ENCODE results near the gene DMBX1.

The DMBX1 gene

DNA sequence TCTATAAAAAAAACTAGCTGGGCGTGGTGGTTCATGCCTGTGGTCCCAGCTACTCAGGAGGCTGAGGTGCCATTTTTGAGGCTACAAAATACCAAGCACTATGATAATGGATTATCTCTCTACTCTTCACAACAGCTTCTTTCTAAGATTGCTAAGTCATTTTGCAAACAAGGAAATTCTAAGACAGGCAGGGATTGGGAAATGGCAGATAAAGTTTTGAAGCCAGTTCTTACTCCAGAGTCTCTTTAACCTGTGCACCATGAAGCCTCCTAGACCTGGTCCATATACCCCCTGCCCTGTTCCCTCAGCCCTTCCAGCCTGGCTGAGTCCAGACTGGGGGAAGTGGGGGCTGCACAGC lies 39.5 kb upstream of the DMBX1 start:
- Histone ChIP-seq H4K20me1 (ENCODE audit: control insufficient read depth, insufficient read depth, low read depth, low read length) (no peaks in the 10 kb centered on the region), H3K4me1 (ENCODE audit: control insufficient read depth, low read length) (peaks cover 7% of the 10 kb centered on the region), H3F3A (ENCODE audit: control insufficient read depth, insufficient read depth) (no peaks in the 10 kb centered on the region), H3K4me2 (ENCODE audit: low read length) (no peak overlapping the region), H3K9me3 (ENCODE audit: control insufficient read depth, insufficient read depth, low read length) (no peaks in the 10 kb centered on the region), H3K79me2 (ENCODE audit: control insufficient read depth, low read length) (no peaks in the 10 kb centered on the region), H3K27me3 (ENCODE audit: control insufficient read depth, low read length) (peaks cover 44% of the 10 kb centered on the region), H3K36me3 (ENCODE audit: control insufficient read depth, low read length) (no peaks in the 10 kb centered on the region), H3K4me3 (ENCODE audit: low read length) (no peak overlapping the region), H3K27ac (ENCODE audit: low read depth, low read length) (no peak overlapping the region), H3K9me2 (replicated peaks; ENCODE audit: control insufficient read depth, low read length) (no peaks in the 10 kb centered on the region)
- TF ChIP-seq EZH2phosphoT487 (IDR thresholded peaks at IDR 0.05; ENCODE audit: borderline replicate concordance, low read length), result no peak
- TF ChIP-seq, protein P1, sequence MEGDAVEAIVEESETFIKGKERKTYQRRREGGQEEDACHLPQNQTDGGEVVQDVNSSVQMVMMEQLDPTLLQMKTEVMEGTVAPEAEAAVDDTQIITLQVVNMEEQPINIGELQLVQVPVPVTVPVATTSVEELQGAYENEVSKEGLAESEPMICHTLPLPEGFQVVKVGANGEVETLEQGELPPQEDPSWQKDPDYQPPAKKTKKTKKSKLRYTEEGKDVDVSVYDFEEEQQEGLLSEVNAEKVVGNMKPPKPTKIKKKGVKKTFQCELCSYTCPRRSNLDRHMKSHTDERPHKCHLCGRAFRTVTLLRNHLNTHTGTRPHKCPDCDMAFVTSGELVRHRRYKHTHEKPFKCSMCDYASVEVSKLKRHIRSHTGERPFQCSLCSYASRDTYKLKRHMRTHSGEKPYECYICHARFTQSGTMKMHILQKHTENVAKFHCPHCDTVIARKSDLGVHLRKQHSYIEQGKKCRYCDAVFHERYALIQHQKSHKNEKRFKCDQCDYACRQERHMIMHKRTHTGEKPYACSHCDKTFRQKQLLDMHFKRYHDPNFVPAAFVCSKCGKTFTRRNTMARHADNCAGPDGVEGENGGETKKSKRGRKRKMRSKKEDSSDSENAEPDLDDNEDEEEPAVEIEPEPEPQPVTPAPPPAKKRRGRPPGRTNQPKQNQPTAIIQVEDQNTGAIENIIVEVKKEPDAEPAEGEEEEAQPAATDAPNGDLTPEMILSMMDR (IDR thresholded peaks at IDR 0.05; ENCODE audit: low read depth, low read length, poor library complexity, severe bottlenecking), result no peak

DNA sequence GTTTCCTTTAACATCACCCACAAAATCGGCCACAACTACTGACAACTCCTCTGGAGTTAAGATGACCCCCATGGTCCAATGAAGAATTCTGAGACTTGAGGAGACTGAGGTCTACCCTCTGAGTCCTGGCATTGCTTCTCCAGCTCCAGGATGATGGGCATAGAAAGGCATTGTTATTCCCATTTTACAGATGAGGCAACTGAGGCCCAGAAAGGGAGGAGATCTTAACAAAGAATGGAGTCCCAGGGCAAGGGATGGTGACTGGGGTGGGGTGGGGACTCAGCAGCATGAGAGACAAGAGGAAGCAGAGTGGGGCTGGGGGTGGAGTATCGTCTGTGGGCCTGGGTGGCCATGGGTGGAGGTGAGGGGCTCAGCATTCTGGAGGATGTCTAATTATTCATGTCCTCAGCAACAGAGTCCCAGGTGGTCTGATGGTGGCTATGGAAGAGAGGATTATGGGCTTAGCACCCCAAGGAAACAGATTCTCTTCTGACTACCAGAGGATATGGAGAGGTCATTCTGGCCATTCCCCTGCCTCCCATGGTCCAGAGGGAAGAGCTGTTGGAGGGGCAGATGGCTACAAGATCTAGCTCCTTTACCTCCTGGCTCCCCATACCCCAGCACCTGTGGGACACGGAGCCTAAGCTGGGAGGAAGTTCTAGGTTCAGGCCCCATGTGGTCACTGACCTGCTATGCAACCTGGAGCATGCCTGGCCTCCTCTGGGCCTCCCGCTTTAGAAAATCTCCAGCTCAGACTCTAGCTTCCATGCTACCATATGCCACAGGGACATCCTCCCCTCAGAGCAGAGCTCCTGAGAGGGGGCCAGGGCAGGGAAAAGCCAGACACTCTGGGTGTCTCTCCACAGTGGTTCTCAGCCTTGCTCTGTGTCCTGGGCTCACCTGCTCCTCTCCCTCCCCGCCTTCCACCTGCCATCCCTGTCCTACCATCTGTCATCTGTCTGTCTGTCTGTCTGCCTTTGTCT lies 37.4 kb upstream of the DMBX1 start:
- Histone ChIP-seq H4K20me1 (ENCODE audit: control insufficient read depth, insufficient read depth, low read depth, low read length) (no peaks in the 10 kb centered on the region), H3K4me1 (ENCODE audit: control insufficient read depth, low read length) (no peaks in the 10 kb centered on the region), H3K27ac (ENCODE audit: low read depth, low read length) (no peak overlapping the region), H3K79me2 (ENCODE audit: control insufficient read depth, low read length) (no peaks in the 10 kb centered on the region), H3F3A (ENCODE audit: control insufficient read depth, insufficient read depth) (no peaks in the 10 kb centered on the region), H3K27me3 (ENCODE audit: control insufficient read depth, low read length) (peaks cover 36% of the 10 kb centered on the region), H3K9me2 (replicated peaks; ENCODE audit: control insufficient read depth, low read length) (no peaks in the 10 kb centered on the region), H3K9me3 (ENCODE audit: control insufficient read depth, insufficient read depth, low read length) (no peaks in the 10 kb centered on the region), H3K36me3 (ENCODE audit: control insufficient read depth, low read length) (no peaks in the 10 kb centered on the region), H3K4me2 (ENCODE audit: low read length) (no peak overlapping the region), H3K4me3 (ENCODE audit: low read length) (no peak overlapping the region)
- no peak for TF ChIP-seq EZH2phosphoT487 (IDR thresholded peaks at IDR 0.05; ENCODE audit: borderline replicate concordance, low read length)
- TF ChIP-seq, protein P1 (IDR thresholded peaks at IDR 0.05; ENCODE audit: low read depth, low read length, poor library complexity, severe bottlenecking), result no peak

DNA sequence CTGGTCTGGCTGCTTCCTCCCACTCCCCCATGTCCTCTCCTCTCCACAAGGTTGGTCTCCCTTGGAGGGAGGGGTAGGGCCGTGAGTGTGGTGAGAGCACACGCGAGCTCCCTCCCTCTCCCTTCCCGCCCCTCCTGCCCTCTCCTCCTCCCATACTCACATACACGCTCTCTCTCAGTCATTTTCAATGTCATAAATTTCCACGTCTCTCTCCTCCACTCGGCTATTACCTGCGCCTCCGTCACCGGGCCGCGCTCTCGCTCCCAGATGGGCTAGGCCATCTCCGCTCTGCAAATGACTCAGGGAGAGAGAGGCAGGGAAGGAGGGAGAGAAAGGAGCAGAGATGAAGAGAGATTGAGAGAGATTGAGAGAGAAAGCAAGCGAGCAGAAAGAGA lies 36.7 kb upstream of the DMBX1 start:
- H3K27ac ChIP-seq (ENCODE audit: low read depth, low read length), result no peak overlapping the region
- peaks cover 36% of the 10 kb centered on the region; the same call in 1 of the 2 replicates for H3K27me3 ChIP-seq (ENCODE audit: control insufficient read depth, low read length)
- no peaks in the 10 kb centered on the region for H3K4me1 ChIP-seq (ENCODE audit: control insufficient read depth, low read length)
- no peaks in the 10 kb centered on the region for H3K9me2 ChIP-seq (replicated peaks; ENCODE audit: control insufficient read depth, low read length)
- no peak overlapping the region for H3K4me2 ChIP-seq (ENCODE audit: low read length)
- no peaks in the 10 kb centered on the region for H3K36me3 ChIP-seq (ENCODE audit: control insufficient read depth, low read length)
- no peaks in the 10 kb centered on the region for H3K79me2 ChIP-seq (ENCODE audit: control insufficient read depth, low read length)
- H3K9me3 ChIP-seq (ENCODE audit: control insufficient read depth, insufficient read depth, low read length), result no peaks in the 10 kb centered on the region
- no peaks in the 10 kb centered on the region for H4K20me1 ChIP-seq (ENCODE audit: control insufficient read depth, insufficient read depth, low read depth, low read length)
- no peaks in the 10 kb centered on the region for H3F3A ChIP-seq (ENCODE audit: control insufficient read depth, insufficient read depth)
- H3K4me3 ChIP-seq (ENCODE audit: low read length), result no peak overlapping the region
- TF ChIP-seq, protein P1 (IDR thresholded peaks at IDR 0.05; ENCODE audit: low read depth, low read length, poor library complexity, severe bottlenecking), result no peak
- TF ChIP-seq EZH2phosphoT487 (IDR thresholded peaks at IDR 0.05; ENCODE audit: borderline replicate concordance, low read length), result no peak
